Panc1 (cell line): ENCODE measurements around the gene FOXD2. TPM values are rescaled to one million over a fixed set of nuclear protein-coding genes. Genes with fewer than 3 reads are reported as not detected.

Source experiments
- ATAC-seq: fragments of 200-7000 bp; cut with Tn5 transposase; 2 replicates; pipeline ENCODE4 v1.9.1; 2020; ENCODE audit warnings: mild to moderate bottlenecking, moderate library complexity
- BruUV-seq: library from RNA; stranded (reverse); fragments of 400-500 nt; replicated peaks from 2 replicates; lab custom pipeline; 2021; lab: Mats Ljungman, UMichigan
- CTCF ChIA-PET: fragments of 300-600 bp; sonication (Branson Sonifier 250); formaldehyde crosslinking; loops from one replicate; lab custom pipeline; 2022; ENCODE audit warnings: antibody characterized with exemption; lab: Charles Lee
- POLR2A ChIA-PET: fragments of 300-600 bp; sonication (Branson Sonifier 250); formaldehyde crosslinking; loops from one replicate; lab custom pipeline; 2022; ENCODE audit warnings: antibody characterized with exemption; lab: Charles Lee
- DNase-seq: peaks from one replicate; pipeline ENCODE4 v3.0.0-alpha.2; 2010; ENCODE audit warnings: low read depth, low spot score
- H3K27ac ChIP-seq: 2 replicates; pipeline ENCODE4 v1.5.1; 2011; ENCODE audit warnings: mild to moderate bottlenecking, low read length, inconsistent platforms
- H3K27me3 ChIP-seq: fragments of 200-500 bp; sonication (Bioruptor generic); 2 replicates; pipeline ENCODE4 v1.6.0; 2014; ENCODE audit warnings: low read length, inconsistent platforms; ENCODE audit not compliant: control insufficient read depth, insufficient read depth
- H3K36me3 ChIP-seq: fragments of 200-500 bp; sonication (Bioruptor generic); 2 replicates; pipeline ENCODE4 v1.5.1; 2014; ENCODE audit warnings: inconsistent platforms, mild to moderate bottlenecking, low read length, moderate library complexity; ENCODE audit not compliant: control insufficient read depth, insufficient read depth
- H3K4me1 ChIP-seq: 2 replicates; pipeline ENCODE4 v1.5.1; 2011; ENCODE audit warnings: inconsistent platforms, mild to moderate bottlenecking, low read length, moderate library complexity; ENCODE audit not compliant: control insufficient read depth, insufficient read depth
- H3K4me3 ChIP-seq, 2 experiments: 2 replicates each; pipeline ENCODE4 v1.5.1; 2011 to 2012; ENCODE audit warnings: low read depth in 2 of 2, low read length in 2 of 2, mild to moderate bottlenecking in 2 of 2, inconsistent platforms in 1 of 2, moderate library complexity in 1 of 2
- H3K9me3 ChIP-seq: fragments of 200-500 bp; sonication (Bioruptor generic); 2 replicates; pipeline ENCODE4 v1.5.1; 2014; ENCODE audit warnings: low read depth, mild to moderate bottlenecking, inconsistent platforms, low read length, moderate library complexity; ENCODE audit not compliant: control insufficient read depth, insufficient read depth
- POLR2AphosphoS5 ChIP-seq: IDR thresholded peaks from 2 replicates; pipeline ENCODE4 v1.6.1; 2012; ENCODE audit warnings: mild to moderate bottlenecking, low read depth, low read length, moderate library complexity
- REST ChIP-seq, 2 experiments: IDR thresholded peaks; 2 replicates each; pipeline ENCODE4 v1.6.1; 2011 to 2012; ENCODE audit warnings: low read depth in 2 of 2, control low read depth in 1 of 2, low read length in 1 of 2, mild to moderate bottlenecking in 1 of 2, moderate library complexity in 1 of 2; ENCODE audit not compliant: insufficient read depth in 1 of 2
- SIN3A ChIP-seq: IDR thresholded peaks from 2 replicates; pipeline ENCODE4 v1.6.1; 2012; ENCODE audit warnings: low read depth, mild to moderate bottlenecking, low read length, moderate library complexity, borderline replicate concordance; ENCODE audit not compliant: insufficient read depth
- TCF7L2 ChIP-seq: IDR thresholded peaks from 2 replicates; pipeline ENCODE4 v1.6.1; 2011; ENCODE audit warnings: mild to moderate bottlenecking, low read depth, low read length, inconsistent platforms
- in situ Hi-C: cut with HindIII; loops from 2 replicates; pipeline ENCODE4 v1.10.0; 2016; ENCODE audit warnings: low sequenced_read_pairs, low pct_unique_long_range_greater_than_20kb
- intact Hi-C: fragments of 100-400 bp; cut with micrococcal nuclease; formaldehyde crosslinking; loops from one replicate; pipeline ENCODE4 v1.10.0; 2022; ENCODE audit not compliant: unreplicated experiment
- total RNA-seq: library from RNA; stranded (reverse); gene quantifications from one replicate; pipeline ENCODE4 v1.2.1, GENCODE V29; 2021; ENCODE audit not compliant: unreplicated experiment
- TF ChIP-seq, protein P1 (sequence below): fragments of 450-650 bp; IDR thresholded peaks from 2 replicates; pipeline ENCODE4 v1.5.1; 2017; ENCODE audit warnings: mild to moderate bottlenecking

Gene FOXD2
- total RNA-seq, 1 experiment from 2014 or later: 2.2 TPM

DNA sequence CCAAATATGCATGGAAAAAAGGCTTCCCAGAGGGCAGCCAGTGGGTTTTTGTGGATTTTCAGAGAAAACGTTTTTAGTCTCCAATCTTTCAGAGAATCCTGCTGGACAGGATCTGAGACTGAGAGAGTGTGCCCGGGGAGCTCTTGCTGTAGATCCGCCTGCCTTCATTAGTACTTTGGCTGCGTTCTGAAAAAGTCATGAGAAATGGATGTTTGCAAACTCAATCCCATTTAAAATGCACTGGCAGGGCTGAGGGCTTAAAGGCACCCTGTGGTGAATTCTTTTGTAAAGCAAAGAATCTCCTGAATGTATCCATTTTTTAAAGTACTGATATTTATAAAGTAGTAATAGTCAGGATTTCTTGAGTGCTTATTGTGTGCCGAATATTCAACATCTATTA is 22.2 kb downstream of the FOXD2 start:
- Histone ChIP-seq H3K36me3 (no peaks in the 10 kb centered on the region), H3K4me3 (no peak overlapping the region), H3K27me3 (peaks cover 12% of the 10 kb centered on the region), H3K9me3 (no peaks in the 10 kb centered on the region), H3K27ac (no peak overlapping the region), H3K4me1 (no peaks in the 10 kb centered on the region)
- DNase-seq: no peak
- in situ Hi-C loops (no loop called here), intact Hi-C loops (no loop called here)
- ATAC-seq: no peak
- ChIA-PET CTCF (no interaction called here), POLR2A (no interaction called here)
- BruUV-seq: no TSS peak
- TF ChIP-seq TCF7L2 (no peak), POLR2AphosphoS5 (no peak), SIN3A (no peak), REST (IDR thresholded peaks at IDR 0.05; ENCODE audit: insufficient read depth in 1 of 2, low read depth in 2 of 2, low read length in 1 of 2) (no peak)
- TF ChIP-seq, protein P1, sequence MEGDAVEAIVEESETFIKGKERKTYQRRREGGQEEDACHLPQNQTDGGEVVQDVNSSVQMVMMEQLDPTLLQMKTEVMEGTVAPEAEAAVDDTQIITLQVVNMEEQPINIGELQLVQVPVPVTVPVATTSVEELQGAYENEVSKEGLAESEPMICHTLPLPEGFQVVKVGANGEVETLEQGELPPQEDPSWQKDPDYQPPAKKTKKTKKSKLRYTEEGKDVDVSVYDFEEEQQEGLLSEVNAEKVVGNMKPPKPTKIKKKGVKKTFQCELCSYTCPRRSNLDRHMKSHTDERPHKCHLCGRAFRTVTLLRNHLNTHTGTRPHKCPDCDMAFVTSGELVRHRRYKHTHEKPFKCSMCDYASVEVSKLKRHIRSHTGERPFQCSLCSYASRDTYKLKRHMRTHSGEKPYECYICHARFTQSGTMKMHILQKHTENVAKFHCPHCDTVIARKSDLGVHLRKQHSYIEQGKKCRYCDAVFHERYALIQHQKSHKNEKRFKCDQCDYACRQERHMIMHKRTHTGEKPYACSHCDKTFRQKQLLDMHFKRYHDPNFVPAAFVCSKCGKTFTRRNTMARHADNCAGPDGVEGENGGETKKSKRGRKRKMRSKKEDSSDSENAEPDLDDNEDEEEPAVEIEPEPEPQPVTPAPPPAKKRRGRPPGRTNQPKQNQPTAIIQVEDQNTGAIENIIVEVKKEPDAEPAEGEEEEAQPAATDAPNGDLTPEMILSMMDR: no peak

DNA sequence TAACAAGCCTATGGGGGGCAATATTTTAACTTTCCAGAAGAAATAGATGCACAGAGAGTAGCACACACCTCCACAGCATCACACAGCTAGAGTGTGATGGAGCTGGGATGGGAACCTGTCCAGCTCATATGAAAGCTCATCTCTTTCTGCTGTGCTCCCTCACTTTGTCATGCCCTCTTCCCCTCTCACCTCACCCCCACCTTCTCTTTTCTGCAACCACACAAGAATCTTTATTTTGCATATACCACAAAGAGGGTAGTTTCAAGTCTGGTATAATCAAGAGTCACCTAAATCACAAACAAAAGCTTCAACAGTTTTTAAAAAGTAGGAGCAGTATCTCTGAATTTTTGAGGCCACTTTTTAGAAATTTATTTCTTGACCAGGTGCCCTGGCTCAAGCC is 22.6 kb downstream of the FOXD2 start:
- no peaks in the 10 kb centered on the region for H3K9me3 ChIP-seq
- in situ Hi-C loops: no loop called here
- TF ChIP-seq, protein P1: no peak
- TF ChIP-seq REST (IDR thresholded peaks at IDR 0.05; ENCODE audit: insufficient read depth in 1 of 2, low read depth in 2 of 2, low read length in 1 of 2) (no peak), TCF7L2 (no peak)
- peaks cover 15% of the 10 kb centered on the region for H3K27me3 ChIP-seq
- H3K4me1 ChIP-seq: no peaks in the 10 kb centered on the region
- ChIA-PET POLR2A (no interaction called here), CTCF (interaction anchor here (0.7 kb wide), 1 partner anchor 80 kb away, joined by 3 read pairs; no protein-coding TSS in a partner anchor)
- intact Hi-C loops: no loop called here
- no peak overlapping the region for H3K4me3 ChIP-seq
- no peak overlapping the region for H3K27ac ChIP-seq
- no peak for ATAC-seq
- no TSS peak for BruUV-seq
- DNase-seq: no peak
- H3K36me3 ChIP-seq: no peaks in the 10 kb centered on the region
